GM12801 (cell line): ENCODE results near the gene DONSON.

Experiments
- CTCF ChIP-seq: IDR thresholded peaks from one replicate; pipeline ENCODE4 v1.5.1; 2011; ENCODE audit warnings: control low read depth; ENCODE audit not compliant: insufficient read length; ENCODE audit errors: extremely low read depth

DONSON gene

GRCh38 chr21:33588485-33589335, at the start of gene DONSON:
TSS of gene DONSON (minus strand) at chr21:33588684. CDS start at chr21:33588641, 43 bp downstream.
- TF ChIP-seq CTCF = no peak

- no peak for TF ChIP-seq CTCF
Observed at GRCh38 chr21:33634254-33634653, 45.8 kb upstream of the DONSON start.

GRCh38 chr21:33622253-33622652, 33.8 kb upstream of the DONSON start:
- no peak for TF ChIP-seq CTCF

GRCh38 chr21:33619726-33620125, 31.2 kb upstream of the DONSON start:
- no peak for TF ChIP-seq CTCF

GRCh38 chr21:33618407-33618806, 29.9 kb upstream of the DONSON start:
- no peak for TF ChIP-seq CTCF

- TF ChIP-seq CTCF = no peak
Observed at GRCh38 chr21:33611006-33611744, 22.7 kb upstream of the DONSON start.

GRCh38 chr21:33608559-33608958, 20.1 kb upstream of the DONSON start:
- TF ChIP-seq CTCF = no peak
